Tibial nerve (tissue), 4 donors: ENCODE measurements around the gene PRLR. TPM values are rescaled to one million over a fixed set of nuclear protein-coding genes. Genes with fewer than 3 reads are reported as not detected.

Experiments
- DNase-seq, 2 donors: peaks; one replicate each; pipeline ENCODE4 v3.0.0-alpha.2; 2019; ENCODE audit warnings: low spot score in 2 of 2
- H3K27ac ChIP-seq, 4 donors: fragments of 200-600 bp; sonication (generic) in 3 of 4; one replicate each; pipeline ENCODE4 v1.5.1; 2017 to 2019; ENCODE audit warnings: mild to moderate bottlenecking in 1 of 4
- H3K27me3 ChIP-seq, 2 donors: fragments of 200-600 bp; sonication (generic) in 1 of 2; one replicate each; pipeline versions ENCODE4 v1.5.1 to v1.6.0; 2017 to 2019
- H3K36me3 ChIP-seq, 3 donors: fragments of 200-600 bp; sonication (generic); one replicate each; pipeline ENCODE4 v1.5.1; 2018 to 2019
- H3K4me1 ChIP-seq, 4 donors: fragments of 200-600 bp; sonication (generic) in 3 of 4; one replicate each; pipeline ENCODE4 v1.5.1; 2017 to 2019
- H3K4me3 ChIP-seq, 4 donors: fragments of 200-600 bp; sonication (generic) in 3 of 4; one replicate each; pipeline ENCODE4 v1.5.1; 2017 to 2019; ENCODE audit warnings: mild to moderate bottlenecking in 1 of 4, moderate library complexity in 1 of 4
- H3K9me3 ChIP-seq, 4 donors: fragments of 200-600 bp; sonication (generic) in 3 of 4; one replicate each; pipeline ENCODE4 v1.5.1; 2017 to 2019
- EP300 ChIP-seq, 2 donors: sonication (generic); formaldehyde crosslinking; IDR thresholded peaks; one replicate each; pipeline ENCODE4 v1.6.1; 2017; ENCODE audit warnings: antibody characterized with exemption in 2 of 2, mild to moderate bottlenecking in 1 of 2
- POLR2A ChIP-seq, 2 donors: fragments of 450-650 bp; IDR thresholded peaks; one replicate each; pipeline ENCODE4 v1.6.1; 2017; ENCODE audit warnings: antibody characterized with exemption in 2 of 2, mild to moderate bottlenecking in 2 of 2, moderate library complexity in 2 of 2
- WGBS, 2 donors: methylation state at CpG; one replicate each; pipeline ENCODE4 v1.1.5; 2018; 5-methylcytosine and 5-hydroxymethylcytosine counted together
- total RNA-seq, 4 donors: library from RNA; depleted of rRNA; stranded (reverse); fragments of >200 nt; gene quantifications; one replicate each; pipeline ENCODE4 v1.1.0, GENCODE V29; 2016
- TF ChIP-seq, protein P1 (sequence below), 5 experiments: fragments of 200-600 bp in 3 of 5; fragments of 450-650 bp in 2 of 5; sonication (generic) in 3 of 5; IDR thresholded peaks; one replicate each; pipeline ENCODE4 v1.5.1; 2016 to 2019; ENCODE audit warnings: antibody characterized with exemption in 5 of 5, mild to moderate bottlenecking in 3 of 5, moderate library complexity in 2 of 5

PRLR gene
- total RNA-seq, 4 donors from 2014 or later: 0.84 to 5.3 (median 4.0) TPM

- no peaks in the 10 kb centered on the region for H3K27me3 ChIP-seq
- WGBS, 2 donors: 89 to 93% methylated on average over 1 of the region's 1 CpG
- DNase-seq: no peak
- H3K36me3 ChIP-seq: no peaks in the 10 kb centered on the region
- H3K4me3 ChIP-seq: no peak overlapping the region
- no peak overlapping the region for H3K27ac ChIP-seq
- H3K4me1 ChIP-seq: peaks cover 0 to 3% (median 0%) of the 10 kb centered on the region in 4 donors
- TF ChIP-seq POLR2A (IDR thresholded peaks at IDR 0.05) (no peak), EP300 (IDR thresholded peaks at IDR 0.05) (no peak)
- TF ChIP-seq, protein P1, sequence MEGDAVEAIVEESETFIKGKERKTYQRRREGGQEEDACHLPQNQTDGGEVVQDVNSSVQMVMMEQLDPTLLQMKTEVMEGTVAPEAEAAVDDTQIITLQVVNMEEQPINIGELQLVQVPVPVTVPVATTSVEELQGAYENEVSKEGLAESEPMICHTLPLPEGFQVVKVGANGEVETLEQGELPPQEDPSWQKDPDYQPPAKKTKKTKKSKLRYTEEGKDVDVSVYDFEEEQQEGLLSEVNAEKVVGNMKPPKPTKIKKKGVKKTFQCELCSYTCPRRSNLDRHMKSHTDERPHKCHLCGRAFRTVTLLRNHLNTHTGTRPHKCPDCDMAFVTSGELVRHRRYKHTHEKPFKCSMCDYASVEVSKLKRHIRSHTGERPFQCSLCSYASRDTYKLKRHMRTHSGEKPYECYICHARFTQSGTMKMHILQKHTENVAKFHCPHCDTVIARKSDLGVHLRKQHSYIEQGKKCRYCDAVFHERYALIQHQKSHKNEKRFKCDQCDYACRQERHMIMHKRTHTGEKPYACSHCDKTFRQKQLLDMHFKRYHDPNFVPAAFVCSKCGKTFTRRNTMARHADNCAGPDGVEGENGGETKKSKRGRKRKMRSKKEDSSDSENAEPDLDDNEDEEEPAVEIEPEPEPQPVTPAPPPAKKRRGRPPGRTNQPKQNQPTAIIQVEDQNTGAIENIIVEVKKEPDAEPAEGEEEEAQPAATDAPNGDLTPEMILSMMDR (IDR thresholded peaks at IDR 0.05): no peak
- H3K9me3 ChIP-seq: no peaks in the 10 kb centered on the region
These were observed 133.4 kb downstream of the PRLR start for GRCh38 chr5:35096932-35097331.

DNA sequence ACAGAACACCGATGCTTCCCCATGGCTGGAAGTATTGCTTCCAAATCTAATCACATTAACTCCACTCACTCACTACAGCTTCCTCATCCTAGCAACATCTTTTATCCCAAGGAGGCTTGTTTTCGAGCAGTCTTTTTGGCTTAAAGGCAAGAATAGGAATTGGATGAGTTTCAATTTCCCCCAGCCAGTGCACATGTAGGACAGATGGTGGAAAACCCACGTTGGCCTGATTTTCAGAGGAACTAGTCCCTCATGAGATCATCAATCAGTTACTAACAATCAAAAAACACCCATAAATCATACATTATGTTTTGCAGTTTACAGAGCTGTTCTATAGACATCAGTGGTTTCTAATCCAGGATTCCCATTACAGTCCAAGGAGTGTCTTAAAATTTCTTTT lies 134.1 kb downstream of the PRLR start:
- H3K4me3 ChIP-seq: no peak overlapping the region
- H3K36me3 ChIP-seq: no peaks in the 10 kb centered on the region
- H3K27me3 ChIP-seq: no peaks in the 10 kb centered on the region
- 32 to 48% methylated on average over 3 of the region's 3 CpGs for WGBS, 2 donors
- TF ChIP-seq, protein P1 (IDR thresholded peaks at IDR 0.05): no peak
- TF ChIP-seq POLR2A (IDR thresholded peaks at IDR 0.05) (no peak), EP300 (IDR thresholded peaks at IDR 0.05) (no peak)
- no peak for DNase-seq
- no peaks in the 10 kb centered on the region for H3K9me3 ChIP-seq
- peaks cover 0 to 3% (median 0%) of the 10 kb centered on the region in 4 donors for H3K4me1 ChIP-seq
- no peak overlapping the region for H3K27ac ChIP-seq

DNA sequence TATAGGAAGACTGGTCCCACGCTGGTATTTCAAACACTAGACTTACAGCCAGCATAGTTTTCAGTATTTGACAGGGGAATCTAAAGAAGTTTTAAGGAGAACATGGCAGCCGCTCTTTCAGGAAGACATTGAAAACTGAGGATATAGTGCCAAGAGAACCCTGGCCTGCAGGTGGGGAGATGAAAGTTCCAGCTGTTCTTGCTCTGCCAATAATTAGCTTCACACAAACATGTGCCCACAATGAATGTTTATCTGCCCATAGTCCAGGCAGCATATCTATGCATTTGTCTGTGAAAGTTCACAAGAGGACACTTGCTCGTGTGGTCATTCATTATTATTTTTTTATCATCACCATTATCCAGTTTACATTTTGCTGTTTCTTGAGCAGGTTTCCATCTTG lies 134.9 kb downstream of the PRLR start:
- no peak for TF ChIP-seq POLR2A (IDR thresholded peaks at IDR 0.05)
- TF ChIP-seq EP300 (IDR thresholded peaks at IDR 0.05): no peak
- TF ChIP-seq, protein P1 (IDR thresholded peaks at IDR 0.05): no peak
- no peak overlapping the region for H3K27ac ChIP-seq
- H3K9me3 ChIP-seq: no peaks in the 10 kb centered on the region
- no peak overlapping the region for H3K4me3 ChIP-seq
- H3K4me1 ChIP-seq: peaks cover 0 to 3% (median 0%) of the 10 kb centered on the region in 4 donors
- no peak for DNase-seq
- no peaks in the 10 kb centered on the region for H3K36me3 ChIP-seq
- H3K27me3 ChIP-seq: no peaks in the 10 kb centered on the region
- WGBS, 2 donors: 77 to 80% methylated on average over 3 of the region's 3 CpGs

DNA sequence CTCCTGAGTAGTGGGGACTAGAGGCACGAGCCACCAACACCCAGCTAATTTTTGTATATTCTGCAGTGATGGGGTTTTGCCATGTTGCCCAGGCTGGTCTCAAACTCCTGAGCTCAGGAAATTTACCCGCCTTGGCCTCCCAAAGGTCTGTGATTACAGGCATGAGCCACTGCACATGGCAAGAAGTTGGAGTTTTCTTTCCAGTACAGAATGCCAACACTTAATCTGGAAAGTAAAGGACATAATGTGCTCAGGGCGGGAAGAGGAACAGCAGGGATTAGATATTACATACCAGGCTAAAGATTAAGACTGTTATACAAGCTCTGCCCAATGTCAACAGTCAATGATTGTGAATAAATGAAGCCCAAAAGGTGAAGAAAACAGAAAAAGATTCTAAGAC lies 135.3 kb downstream of the PRLR start:
- Histone ChIP-seq H3K4me3 (no peak overlapping the region), H3K9me3 (no peaks in the 10 kb centered on the region), H3K36me3 (no peaks in the 10 kb centered on the region), H3K4me1 (peaks cover 0 to 3% (median 0%) of the 10 kb centered on the region in 4 donors), H3K27ac (no peak overlapping the region), H3K27me3 (no peaks in the 10 kb centered on the region)
- DNase-seq: no peak
- no peak for TF ChIP-seq EP300 (IDR thresholded peaks at IDR 0.05)
- no peak for TF ChIP-seq POLR2A (IDR thresholded peaks at IDR 0.05)
- TF ChIP-seq, protein P1 (IDR thresholded peaks at IDR 0.05): no peak
- 88 to 92% methylated on average over 3 of the region's 3 CpGs for WGBS, 2 donors

DNA sequence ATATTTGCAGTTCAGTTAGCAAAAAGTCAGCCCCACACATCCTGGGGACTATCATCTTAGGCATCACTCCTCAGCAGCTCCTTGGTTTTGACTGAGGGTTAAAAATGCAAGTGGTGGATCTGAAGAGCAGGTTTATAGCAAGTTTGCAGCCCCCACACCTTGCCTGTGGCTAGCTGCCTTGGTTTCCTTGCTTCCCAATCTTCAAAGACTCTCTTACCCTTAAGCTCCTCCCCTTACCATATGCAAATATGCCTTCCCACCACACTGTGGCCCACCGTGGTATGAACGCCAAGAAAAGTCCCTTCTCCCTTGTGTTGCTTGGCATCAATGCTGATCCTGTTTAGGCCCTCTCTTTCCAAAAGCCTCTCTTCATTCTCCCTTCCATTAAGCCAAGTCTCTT lies 137.6 kb downstream of the PRLR start:
- Histone ChIP-seq H3K9me3 (no peaks in the 10 kb centered on the region), H3K4me1 (peaks cover 0 to 10% (median 0%) of the 10 kb centered on the region in 4 donors), H3K4me3 (no peak overlapping the region), H3K36me3 (no peaks in the 10 kb centered on the region), H3K27me3 (no peaks in the 10 kb centered on the region), H3K27ac (no peak overlapping the region)
- 78 to 85% methylated on average over 2 of the region's 2 CpGs for WGBS, 2 donors
- no peak for TF ChIP-seq POLR2A (IDR thresholded peaks at IDR 0.05)
- no peak for TF ChIP-seq EP300 (IDR thresholded peaks at IDR 0.05)
- TF ChIP-seq, protein P1 (IDR thresholded peaks at IDR 0.05): no peak
- no peak for DNase-seq
